A549 (cell line): ENCODE measurements around the gene SRPK1. TPM values are rescaled to one million over a fixed set of nuclear protein-coding genes. Genes with fewer than 3 reads are reported as not detected.

ENCODE experiments used
- ATAC-seq, 2 experiments: fragments of 200-7000 bp in 1 of 2; fragments of >200 bp in 1 of 2; cut with Nextera tagmentation in 1 of 2; cut with Tn5 transposase in 1 of 2; 3 replicates each; pipeline versions ENCODE4 v1.8.0 to v1.9.1; 2018 to 2020; ENCODE audit warnings: mild to moderate bottlenecking in 1 of 2, moderate library complexity in 1 of 2
- CTCF ChIA-PET: fragments of 300-600 bp; sonication (Branson Sonifier 250); formaldehyde crosslinking; extraction: SDS; loops from one replicate; lab custom pipeline; 2021; ENCODE audit warnings: antibody characterized with exemption, inconsistent platforms; lab: Yijun Ruan, JAX
- POLR2A ChIA-PET: fragments of 350-600 bp; formaldehyde crosslinking; extraction: SDS; loops from one replicate; lab custom pipeline; 2021; ENCODE audit warnings: antibody characterized with exemption, inconsistent platforms; lab: Yijun Ruan, JAX
- DNase-seq, 2 experiments: peaks; one replicate each; pipeline versions ENCODE4 v3.0.0 to v3.0.0-alpha.2; 2011 to 2016; ENCODE audit warnings: low read depth in 1 of 2, low spot score in 1 of 2
- FAIRE-seq: peaks from 2 replicates; lab custom pipeline; 2011; peaks lifted over from hg19 to GRCh38; lab: Jason Lieb, UNC
- H3K27ac ChIP-seq, 2 experiments: fragments of >200 bp; sonication (Bioruptor Twin); formaldehyde crosslinking; 3 replicates each; pipeline ENCODE4 v1.5.1; 2016 to 2017
- H3K4me1 ChIP-seq: fragments of >200 bp; sonication (Bioruptor Twin); formaldehyde crosslinking; 3 replicates; pipeline ENCODE4 v1.6.1; 2016
- H3K4me2 ChIP-seq: fragments of >200 bp; sonication (Bioruptor Twin); formaldehyde crosslinking; 3 replicates; pipeline ENCODE4 v1.6.1; 2016
- H3K4me3 ChIP-seq: fragments of >200 bp; sonication (Bioruptor Twin); formaldehyde crosslinking; 3 replicates; pipeline ENCODE4 v1.5.1; 2016
- H3K9me3 ChIP-seq: fragments of >200 bp; sonication (Bioruptor Twin); formaldehyde crosslinking; 3 replicates; pipeline ENCODE4 v1.6.1; 2016
- CHD2 ChIP-seq: fragments of 150-350 bp; IDR thresholded peaks from 2 replicates; pipeline ENCODE4 v1.6.1; 2014; ENCODE audit warnings: low read length; ENCODE audit not compliant: partially characterized antibody
- CHD4 ChIP-seq: fragments of 200-600 bp; sonication (generic); IDR thresholded peaks from 2 replicates; pipeline ENCODE4 v1.6.1; 2016; ENCODE audit warnings: antibody characterized with exemption, mild to moderate bottlenecking, borderline replicate concordance
- E2F6 ChIP-seq: IDR thresholded peaks from 2 replicates; pipeline ENCODE4 v1.6.1; 2012; ENCODE audit warnings: low read depth, borderline replicate concordance
- EHF ChIP-seq: fragments of 250-450 bp; sonication (Bioruptor Pico); IDR thresholded peaks from 2 replicates; pipeline ENCODE4 v1.5.0; 2020; ENCODE audit warnings: mild to moderate bottlenecking
- EHMT2 ChIP-seq: fragments of 200-600 bp; sonication (generic); IDR thresholded peaks from 2 replicates; pipeline ENCODE4 v1.6.1; 2016; ENCODE audit warnings: antibody characterized with exemption, low read depth, mild to moderate bottlenecking, moderate library complexity
- HOXB13 ChIP-seq: fragments of 250-450 bp; sonication (Bioruptor Pico); IDR thresholded peaks from 2 replicates; pipeline ENCODE4 v1.5.0; 2020; ENCODE audit warnings: low read depth, mild to moderate bottlenecking, moderate library complexity
- KDM1A ChIP-seq: fragments of 200-600 bp; sonication (generic); IDR thresholded peaks from 2 replicates; pipeline ENCODE4 v1.6.1; 2016; ENCODE audit warnings: low read depth, mild to moderate bottlenecking
- MAFK ChIP-seq: fragments of 450-650 bp; IDR thresholded peaks from 2 replicates; pipeline ENCODE4 v1.6.1; 2014; ENCODE audit not compliant: partially characterized antibody
- MAX ChIP-seq: IDR thresholded peaks from 2 replicates; pipeline ENCODE4 v1.6.1; 2012
- MAZ ChIP-seq: fragments of 150-350 bp; IDR thresholded peaks from 2 replicates; pipeline ENCODE4 v1.6.1; 2014; ENCODE audit warnings: antibody characterized with exemption, low read depth, low read length, borderline replicate concordance
- MYC ChIP-seq: IDR thresholded peaks from 2 replicates; pipeline ENCODE4 v1.6.1; 2012; ENCODE audit warnings: mild to moderate bottlenecking, inconsistent platforms, low read length, improper control_type of control experiment, borderline replicate concordance
- NPAS2 ChIP-seq: fragments of 250-450 bp; sonication (Bioruptor Pico); IDR thresholded peaks from 2 replicates; pipeline ENCODE4 v1.8.0; 2022; ENCODE audit warnings: mild to moderate bottlenecking, moderate library complexity, borderline replicate concordance
- NR3C1 ChIP-seq: fragments of >200 bp; sonication (Bioruptor Twin); formaldehyde crosslinking; IDR thresholded peaks from 3 replicates; pipeline ENCODE4 v1.6.1; 2017
- PBX3 ChIP-seq: IDR thresholded peaks from 2 replicates; pipeline ENCODE4 v1.6.1; 2012
- PHF8 ChIP-seq: fragments of 200-600 bp; sonication (generic); IDR thresholded peaks from 2 replicates; pipeline ENCODE4 v1.6.1; 2016; ENCODE audit warnings: low read depth, mild to moderate bottlenecking, antibody characterized with exemption, moderate library complexity, borderline replicate concordance
- RAD21 ChIP-seq, 2 experiments: fragments of >200 bp in 1 of 2; sonication (Bioruptor Twin) in 1 of 2; formaldehyde crosslinking in 1 of 2; IDR thresholded peaks in 1 of 2; conservative IDR thresholded peaks in 1 of 2; 2 replicates in 1 of 2; 3 replicates in 1 of 2; pipeline ENCODE4 v1.6.1; 2012 to 2018; ENCODE audit warnings: inconsistent platforms in 1 of 2
- RCOR1 ChIP-seq: fragments of 150-350 bp; IDR thresholded peaks from 2 replicates; pipeline ENCODE4 v1.6.1; 2014; ENCODE audit warnings: antibody characterized with exemption, low read length, low read depth
- RNF2 ChIP-seq: fragments of 200-600 bp; sonication (generic); IDR thresholded peaks from 2 replicates; pipeline ENCODE4 v1.6.1; 2016; ENCODE audit warnings: low read depth, mild to moderate bottlenecking, antibody characterized with exemption, moderate library complexity, borderline replicate concordance
- SREBF2 ChIP-seq: fragments of 450-650 bp; IDR thresholded peaks from 2 replicates; pipeline ENCODE4 v1.6.1; 2014; ENCODE audit warnings: mild to moderate bottlenecking, moderate library complexity
- TP53 ChIP-seq: fragments of 250-450 bp; sonication (Bioruptor Pico); IDR thresholded peaks from 2 replicates; pipeline ENCODE4 v1.5.0; 2021; ENCODE audit warnings: mild to moderate bottlenecking, moderate library complexity
- USF2 ChIP-seq: fragments of 450-650 bp; IDR thresholded peaks from 2 replicates; pipeline ENCODE4 v1.6.1; 2014; ENCODE audit warnings: antibody characterized with exemption
- ZC3H11A ChIP-seq: fragments of 450-650 bp; IDR thresholded peaks from 2 replicates; pipeline ENCODE4 v1.6.1; 2014; ENCODE audit warnings: antibody characterized with exemption, mild to moderate bottlenecking
- ZNF302 ChIP-seq: fragments of 250-450 bp; sonication (Bioruptor Pico); IDR thresholded peaks from 2 replicates; pipeline ENCODE4 v1.9.0; 2021; ENCODE audit warnings: inconsistent platforms, mild to moderate bottlenecking, moderate library complexity
- ZSCAN20 ChIP-seq: fragments of 250-450 bp; sonication (Bioruptor Pico); IDR thresholded peaks from 2 replicates; pipeline ENCODE4 v1.8.0; 2022; ENCODE audit warnings: mild to moderate bottlenecking, moderate library complexity
- WGBS: methylation state at CpG from one replicate; pipeline ENCODE4 v1.1.6; 2017; ENCODE audit errors: missing lambda C conversion rate; 5-methylcytosine and 5-hydroxymethylcytosine counted together
- polyA plus RNA-seq, 4 experiments: library from polyadenylated mRNA; depleted of rRNA in 3 of 4; stranded (reverse); fragments of >200 nt; fragmentation: RNase III in 1 of 4; extraction: RNeasy Plus Mini Kit Qiagen cat#74134 plus additional on column Dnase treatment in 1 of 4; gene quantifications; 2 replicates in 3 of 4; 3 replicates in 1 of 4; pipeline ENCODE4 v1.2.3, GENCODE V29; 2011 to 2017
- TF ChIP-seq, protein P1 (sequence below): fragments of 150-350 bp; IDR thresholded peaks from 2 replicates; pipeline ENCODE4 v1.6.1; 2014; ENCODE audit warnings: low read depth, mild to moderate bottlenecking, low read length
- TF ChIP-seq, protein P2 (sequence below): fragments of 250-450 bp; sonication (Bioruptor Pico); IDR thresholded peaks from 2 replicates; pipeline ENCODE4 v1.5.0; 2021; ENCODE audit warnings: mild to moderate bottlenecking, moderate library complexity, borderline replicate concordance

Gene SRPK1
- polyA plus RNA-seq, 2 of the 4 experiments (the other 2 are of a cell fraction): 46.9 to 65.9 TPM

GRCh38 chr6:35968821-35969220 is 47.9 kb upstream of the SRPK1 start:
- 85% methylated on average over 3 of the region's 4 CpGs for WGBS
- no peaks in the 10 kb centered on the region for H3K9me3 ChIP-seq
- H3K27ac ChIP-seq: no peak overlapping the region
- ATAC-seq: no peak
- FAIRE-seq: no peak
- no peak overlapping the region for H3K4me2 ChIP-seq
- H3K4me3 ChIP-seq: no peak overlapping the region
- ChIA-PET POLR2A (no interaction called here), CTCF (interaction anchor here (1.2 kb wide), 1 partner anchor 17 kb away, joined by 3 read pairs; no protein-coding TSS in a partner anchor)
- no peak for DNase-seq
- peaks cover 15% of the 10 kb centered on the region; the same call in 2 of the 3 replicates for H3K4me1 ChIP-seq
- no peak for TF ChIP-seq EHMT2
- TF ChIP-seq PBX3: no peak
- TF ChIP-seq NPAS2 (CRISPR knock-in tag): no peak
- TF ChIP-seq TP53 (CRISPR knock-in tag): no peak
- TF ChIP-seq RCOR1: no peak
- no peak for TF ChIP-seq ZNF302
- TF ChIP-seq ZSCAN20 (CRISPR knock-in tag): no peak
- no peak for TF ChIP-seq HOXB13 (CRISPR knock-in tag)
- TF ChIP-seq MAX: no peak
- TF ChIP-seq, protein P1, sequence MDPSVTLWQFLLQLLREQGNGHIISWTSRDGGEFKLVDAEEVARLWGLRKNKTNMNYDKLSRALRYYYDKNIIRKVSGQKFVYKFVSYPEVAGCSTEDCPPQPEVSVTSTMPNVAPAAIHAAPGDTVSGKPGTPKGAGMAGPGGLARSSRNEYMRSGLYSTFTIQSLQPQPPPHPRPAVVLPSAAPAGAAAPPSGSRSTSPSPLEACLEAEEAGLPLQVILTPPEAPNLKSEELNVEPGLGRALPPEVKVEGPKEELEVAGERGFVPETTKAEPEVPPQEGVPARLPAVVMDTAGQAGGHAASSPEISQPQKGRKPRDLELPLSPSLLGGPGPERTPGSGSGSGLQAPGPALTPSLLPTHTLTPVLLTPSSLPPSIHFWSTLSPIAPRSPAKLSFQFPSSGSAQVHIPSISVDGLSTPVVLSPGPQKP: no peak
- no peak for TF ChIP-seq MAZ
- no peak for TF ChIP-seq E2F6
- TF ChIP-seq MAFK: no peak
- TF ChIP-seq RNF2: no peak
- TF ChIP-seq SREBF2: no peak
- no peak for TF ChIP-seq PHF8
- TF ChIP-seq NR3C1: no peak
- no peak for TF ChIP-seq EHF (CRISPR knock-in tag)
- TF ChIP-seq MYC: no peak

GRCh38 chr6:35967076-35967774 is 46.3 kb upstream of the SRPK1 start:
- peaks cover 8% of the 10 kb centered on the region; the same call in 2 of the 3 replicates for H3K4me1 ChIP-seq
- TF ChIP-seq ZC3H11A (no peak), ZSCAN20 (CRISPR knock-in tag) (no peak), CHD2 (no peak), CHD4 (no peak), USF2 (no peak), RAD21 (conservative IDR thresholded peaks at IDR 0.05 in 1 of 2, IDR thresholded peaks at IDR 0.05 in 1 of 2) (no peak), KDM1A (no peak)
- TF ChIP-seq, protein P2, sequence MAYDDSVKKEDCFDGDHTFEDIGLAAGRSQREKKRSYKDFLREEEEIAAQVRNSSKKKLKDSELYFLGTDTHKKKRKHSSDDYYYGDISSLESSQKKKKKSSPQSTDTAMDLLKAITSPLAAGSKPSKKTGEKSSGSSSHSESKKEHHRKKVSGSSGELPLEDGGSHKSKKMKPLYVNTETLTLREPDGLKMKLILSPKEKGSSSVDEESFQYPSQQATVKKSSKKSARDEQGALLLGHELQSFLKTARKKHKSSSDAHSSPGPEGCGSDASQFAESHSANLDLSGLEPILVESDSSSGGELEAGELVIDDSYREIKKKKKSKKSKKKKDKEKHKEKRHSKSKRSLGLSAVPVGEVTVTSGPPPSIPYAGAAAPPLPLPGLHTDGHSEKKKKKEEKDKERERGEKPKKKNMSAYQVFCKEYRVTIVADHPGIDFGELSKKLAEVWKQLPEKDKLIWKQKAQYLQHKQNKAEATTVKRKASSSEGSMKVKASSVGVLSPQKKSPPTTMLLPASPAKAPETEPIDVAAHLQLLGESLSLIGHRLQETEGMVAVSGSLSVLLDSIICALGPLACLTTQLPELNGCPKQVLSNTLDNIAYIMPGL (CRISPR knock-in tag): no peak
- TF ChIP-seq, all 56 proteins: peak for 0
- Histone ChIP-seq H3K4me2 (0 out of 3 replicates have a peak overlapping the region, but pooled peaks have one; percentile 28), H3K27ac (no peak overlapping the region), H3K4me3 (no peak overlapping the region), H3K9me3 (no peaks in the 10 kb centered on the region)
- ChIA-PET CTCF (interaction anchor here (1.5 to 1.6 kb wide), 2 partner anchors 9 to 13 kb away, joined by 3 to 4 read pairs; no protein-coding TSS in a partner anchor), POLR2A (no interaction called here)
- DNase-seq (no peak), ATAC-seq (no peak), FAIRE-seq (no peak)
- 73% methylated on average over 4 of the region's 4 CpGs for WGBS
